HPDE6-E6E7 (cell line): Measurements from ENCODE around the gene ABCF1.
"Not testable (repeated sequence)": the region's sequence is repeated elsewhere in the genome, so short reads cannot be mapped to it uniquely, and the experiment has no call there.

Experiments used
- DNase-seq: peaks from one replicate; pipeline ENCODE4 v3.0.0; 2011; ENCODE audit warnings: missing footprints; ENCODE audit errors: extremely low spot score

ABCF1 gene

GRCh38 chr6:30571075-30571761 is at the start of gene ABCF1:
ABCF1 (plus strand) TSS chr6:30571442; CDS start chr6:30571488, 46 bp downstream.
- peak; percentile 97 for DNase-seq

GRCh38 chr6:30521952-30522351 is 49.3 kb upstream of the ABCF1 start:
- DNase-seq: not testable (repeated sequence)

GRCh38 chr6:30526444-30526843 is 44.8 kb upstream of the ABCF1 start:
- DNase-seq: not testable (repeated sequence)

GRCh38 chr6:30529349-30529875 is 41.8 kb upstream of the ABCF1 start:
- DNase-seq: not testable (repeated sequence)

- DNase-seq: no peak
Measured at GRCh38 chr6:30530014-30530413, 41.2 kb upstream of the ABCF1 start.

- DNase-seq: no peak
Measured at GRCh38 chr6:30533460-30534294, 37.6 kb upstream of the ABCF1 start.

GRCh38 chr6:30537931-30538330 is 33.3 kb upstream of the ABCF1 start:
- no peak for DNase-seq

- peak; percentile 59 for DNase-seq
Measured at GRCh38 chr6:30541515-30542403, 29.5 kb upstream of the ABCF1 start.

- no peak for DNase-seq
Measured at GRCh38 chr6:30542404-30542725, 28.9 kb upstream of the ABCF1 start.

- DNase-seq: no peak
Measured at GRCh38 chr6:30542915-30543314, 28.3 kb upstream of the ABCF1 start.

- DNase-seq: no peak
Measured at GRCh38 chr6:30543821-30544220, 27.4 kb upstream of the ABCF1 start.

GRCh38 chr6:30544666-30545272 is 26.5 kb upstream of the ABCF1 start:
- DNase-seq: peak; percentile 62

- DNase-seq: no peak
Measured at GRCh38 chr6:30547454-30547853, 23.8 kb upstream of the ABCF1 start.

GRCh38 chr6:30548375-30548774 is 22.9 kb upstream of the ABCF1 start:
- no peak for DNase-seq

GRCh38 chr6:30554404-30554803 is 16.8 kb upstream of the ABCF1 start:
- DNase-seq: no peak

GRCh38 chr6:30554962-30555815 is 16.1 kb upstream of the ABCF1 start:
- DNase-seq: no peak

GRCh38 chr6:30555816-30556065 is 15.5 kb upstream of the ABCF1 start:
- no peak for DNase-seq

GRCh38 chr6:30556066-30556905 is 15.0 kb upstream of the ABCF1 start, which contains the start of gene GNL1:
GNL1 (minus strand) TSS chr6:30556489; CDS start chr6:30556203, 286 bp downstream.
- DNase-seq: peak; percentile 94

GRCh38 chr6:30556906-30557682 is 14.1 kb upstream of the ABCF1 start, which contains the start of gene PRR3:
PRR3 (plus strand) TSS chr6:30557295; CDS start chr6:30557345, 50 bp downstream.
- DNase-seq: peak; percentile 82
